Activated CD8-positive, alpha-beta memory T cell treated with anti-CD3 and anti-CD28 coated beads, Interleukin-2, amount 10 ng/mL, durations not matched to agents 7 days and 5 days (primary cell): ENCODE results near the gene PARVG. TPM values are rescaled to one million over a fixed set of nuclear protein-coding genes. Genes with fewer than 3 reads are reported as not detected.

Experiments
- ATAC-seq: fragments of 150-1000 bp; cut with Tn5 transposase; one replicate; pipeline ENCODE4 v1.10.0; 2021; ENCODE audit warnings: moderate library complexity
- CTCF ChIA-PET: fragments of 350-600 bp; sonication (Branson Sonifier 250); formaldehyde crosslinking; loops from one replicate; lab custom pipeline; 2021; ENCODE audit warnings: antibody characterized with exemption; lab: Charles Lee
- DNase-seq: peaks from one replicate; pipeline ENCODE4 v3.0.0-alpha.2; 2020
- H3K27ac Mint-ChIP-seq: one replicate; pipeline ENCODE4 v1.8.0; 2021; ENCODE audit warnings: mild to moderate bottlenecking, mixed read lengths
- H3K27me3 Mint-ChIP-seq: one replicate; pipeline ENCODE4 v1.8.0; 2021; ENCODE audit warnings: mixed read lengths
- H3K36me3 Mint-ChIP-seq: one replicate; pipeline ENCODE4 v1.8.0; 2021; ENCODE audit warnings: mild to moderate bottlenecking, mixed read lengths
- H3K4me1 Mint-ChIP-seq: one replicate; pipeline ENCODE4 v1.8.0; 2021; ENCODE audit warnings: mixed read lengths
- H3K4me3 Mint-ChIP-seq: one replicate; pipeline ENCODE4 v1.8.0; 2021; ENCODE audit warnings: mild to moderate bottlenecking, moderate library complexity, mixed read lengths
- H3K9me3 Mint-ChIP-seq: one replicate; pipeline ENCODE4 v1.8.0; 2022; ENCODE audit warnings: low read depth, mixed read lengths
- total RNA-seq, 2 experiments: library from RNA; stranded (reverse); gene quantifications; one replicate each; pipeline ENCODE4 v1.2.3, GENCODE V29; 2021

Gene PARVG
- total RNA-seq, 2 experiments from 2014 or later = 125 to 170 TPM

GRCh38 chr22:44243761-44244160 is 63.0 kb downstream of the PARVG start:
- Mint-ChIP-seq H3K36me3 (no peaks in the 10 kb centered on the region), H3K9me3 (no peaks in the 10 kb centered on the region), H3K27ac (no peak overlapping the region), H3K27me3 (peaks cover 28% of the 10 kb centered on the region), H3K4me3 (no peak overlapping the region), H3K4me1 (no peaks in the 10 kb centered on the region)
- CTCF ChIA-PET = no interaction called here
- DNase-seq (no peak), ATAC-seq (no peak)

GRCh38 chr22:44244265-44244822 is 63.6 kb downstream of the PARVG start:
- Mint-ChIP-seq H3K27me3 (peaks cover 23% of the 10 kb centered on the region), H3K4me1 (no peaks in the 10 kb centered on the region), H3K9me3 (no peaks in the 10 kb centered on the region), H3K27ac (no peak overlapping the region), H3K36me3 (no peaks in the 10 kb centered on the region), H3K4me3 (no peak overlapping the region)
- no peak for ATAC-seq
- DNase-seq = peak; percentile 15
- CTCF ChIA-PET = no interaction called here

DNA sequence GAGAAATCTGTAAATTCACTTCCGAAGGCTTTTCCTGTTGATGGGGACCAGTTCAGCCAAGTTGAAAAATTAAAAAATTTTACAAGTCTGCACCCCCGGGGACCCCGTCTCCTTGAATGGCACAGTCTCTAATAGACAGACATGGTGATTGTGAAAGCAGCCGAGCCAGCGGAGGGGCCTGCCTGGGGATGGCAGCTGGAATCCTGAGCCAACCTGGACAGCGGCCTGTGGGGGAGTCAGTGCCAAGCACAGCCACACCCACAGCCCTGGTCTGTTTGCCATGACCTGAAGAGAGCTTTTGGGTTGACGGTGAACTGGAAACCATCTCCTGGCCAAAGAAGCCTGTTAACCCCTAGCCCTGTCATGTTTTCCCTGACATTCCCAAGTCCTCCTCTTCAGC is 64.7 kb downstream of the PARVG start:
- Mint-ChIP-seq H3K27me3 (peaks cover 18% of the 10 kb centered on the region), H3K4me3 (no peak overlapping the region), H3K36me3 (no peaks in the 10 kb centered on the region), H3K9me3 (peaks cover 3% of the 10 kb centered on the region), H3K27ac (no peak overlapping the region), H3K4me1 (no peaks in the 10 kb centered on the region)
- CTCF ChIA-PET = no interaction called here
- peak; percentile 36 for DNase-seq
- no peak for ATAC-seq

DNA sequence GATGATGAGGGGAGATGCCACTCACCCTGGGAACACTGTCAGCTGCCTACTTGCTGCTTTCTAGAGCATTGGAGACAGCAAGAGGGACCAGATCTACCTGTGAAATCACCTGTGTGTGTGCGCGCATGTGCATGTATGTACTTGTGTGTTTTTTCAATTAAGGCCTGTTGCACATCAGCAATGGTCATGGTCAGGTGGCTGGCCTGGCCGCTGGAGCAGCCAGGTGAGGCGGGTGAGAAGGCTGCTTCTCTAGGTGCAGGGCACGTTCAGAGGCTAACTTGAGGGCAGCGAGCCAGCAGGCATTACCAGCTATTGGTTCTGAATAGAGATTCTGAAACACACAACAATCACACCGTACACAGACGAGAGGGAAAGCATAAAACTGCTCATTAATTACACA is 65.1 kb downstream of the PARVG start:
- H3K36me3 Mint-ChIP-seq = no peaks in the 10 kb centered on the region
- CTCF ChIA-PET = no interaction called here
- no peak overlapping the region for H3K4me3 Mint-ChIP-seq
- H3K9me3 Mint-ChIP-seq = peaks cover 3% of the 10 kb centered on the region
- H3K27me3 Mint-ChIP-seq = peaks cover 14% of the 10 kb centered on the region
- H3K27ac Mint-ChIP-seq = no peak overlapping the region
- H3K4me1 Mint-ChIP-seq = no peaks in the 10 kb centered on the region
- ATAC-seq (no peak), DNase-seq (no peak)

DNA sequence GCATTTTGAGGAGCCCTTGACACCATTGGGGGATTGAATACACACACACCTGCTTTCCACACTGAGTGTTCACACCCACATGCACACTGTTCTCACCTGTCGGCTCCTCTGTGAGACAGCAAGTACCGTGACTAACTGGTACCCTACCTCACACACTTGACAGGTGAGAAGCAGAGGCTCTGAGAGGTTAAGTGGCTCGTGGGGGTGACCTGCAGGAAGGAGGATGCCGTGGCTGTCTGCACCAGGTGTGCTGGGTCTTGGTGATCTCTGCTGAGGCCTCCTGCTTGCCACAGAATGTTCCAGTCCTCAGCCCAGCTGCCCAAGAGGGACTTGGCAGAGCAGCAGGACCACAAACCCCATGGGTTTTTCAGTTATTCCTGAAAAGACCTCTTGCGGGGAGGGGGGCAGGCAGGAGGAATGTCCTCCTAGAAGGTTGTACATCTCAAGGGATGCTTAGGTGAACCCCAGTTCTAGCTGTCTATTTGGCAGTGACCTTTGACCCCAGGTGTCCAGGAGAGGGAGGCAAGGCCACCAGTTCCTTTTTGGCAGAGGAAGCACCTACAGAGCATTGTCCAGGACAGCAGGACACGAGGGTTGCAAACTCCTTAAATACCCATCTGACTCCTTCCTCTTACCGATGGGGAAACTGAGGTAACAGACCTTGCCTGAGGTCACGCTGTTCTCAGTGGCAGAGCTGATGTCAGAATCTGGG is 66.0 kb downstream of the PARVG start:
- Mint-ChIP-seq H3K36me3 (no peaks in the 10 kb centered on the region), H3K4me3 (no peak overlapping the region), H3K27me3 (peaks cover 9% of the 10 kb centered on the region), H3K27ac (no peak overlapping the region), H3K9me3 (peaks cover 3% of the 10 kb centered on the region), H3K4me1 (no peaks in the 10 kb centered on the region)
- CTCF ChIA-PET = no interaction called here
- DNase-seq (peak; percentile 26), ATAC-seq (no peak)

DNA sequence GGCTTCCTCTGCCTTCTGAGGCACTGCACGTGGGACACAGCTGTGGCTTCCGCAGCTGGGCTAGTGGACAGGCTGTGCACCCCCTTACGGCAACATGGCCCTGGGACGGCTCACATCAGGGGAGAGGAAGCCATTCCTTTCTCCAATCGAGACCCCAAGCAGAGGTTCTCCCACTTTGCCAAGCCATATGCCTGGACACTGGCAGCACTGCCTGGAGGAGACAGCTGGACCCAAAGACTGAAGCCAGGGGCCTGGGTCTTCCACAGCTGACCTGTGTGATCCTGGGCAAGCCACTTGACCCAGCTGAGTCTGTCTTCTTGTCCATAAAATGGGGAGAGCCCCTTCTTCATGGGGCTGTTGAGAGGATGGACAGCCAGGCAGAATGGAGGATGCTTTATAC is 66.6 kb downstream of the PARVG start:
- no peak for ATAC-seq
- Mint-ChIP-seq H3K9me3 (peaks cover 3% of the 10 kb centered on the region), H3K4me1 (no peaks in the 10 kb centered on the region), H3K27ac (no peak overlapping the region), H3K4me3 (no peak overlapping the region), H3K27me3 (peaks cover 10% of the 10 kb centered on the region), H3K36me3 (no peaks in the 10 kb centered on the region)
- peak; percentile 28 for DNase-seq
- CTCF ChIA-PET = no interaction called here

DNA sequence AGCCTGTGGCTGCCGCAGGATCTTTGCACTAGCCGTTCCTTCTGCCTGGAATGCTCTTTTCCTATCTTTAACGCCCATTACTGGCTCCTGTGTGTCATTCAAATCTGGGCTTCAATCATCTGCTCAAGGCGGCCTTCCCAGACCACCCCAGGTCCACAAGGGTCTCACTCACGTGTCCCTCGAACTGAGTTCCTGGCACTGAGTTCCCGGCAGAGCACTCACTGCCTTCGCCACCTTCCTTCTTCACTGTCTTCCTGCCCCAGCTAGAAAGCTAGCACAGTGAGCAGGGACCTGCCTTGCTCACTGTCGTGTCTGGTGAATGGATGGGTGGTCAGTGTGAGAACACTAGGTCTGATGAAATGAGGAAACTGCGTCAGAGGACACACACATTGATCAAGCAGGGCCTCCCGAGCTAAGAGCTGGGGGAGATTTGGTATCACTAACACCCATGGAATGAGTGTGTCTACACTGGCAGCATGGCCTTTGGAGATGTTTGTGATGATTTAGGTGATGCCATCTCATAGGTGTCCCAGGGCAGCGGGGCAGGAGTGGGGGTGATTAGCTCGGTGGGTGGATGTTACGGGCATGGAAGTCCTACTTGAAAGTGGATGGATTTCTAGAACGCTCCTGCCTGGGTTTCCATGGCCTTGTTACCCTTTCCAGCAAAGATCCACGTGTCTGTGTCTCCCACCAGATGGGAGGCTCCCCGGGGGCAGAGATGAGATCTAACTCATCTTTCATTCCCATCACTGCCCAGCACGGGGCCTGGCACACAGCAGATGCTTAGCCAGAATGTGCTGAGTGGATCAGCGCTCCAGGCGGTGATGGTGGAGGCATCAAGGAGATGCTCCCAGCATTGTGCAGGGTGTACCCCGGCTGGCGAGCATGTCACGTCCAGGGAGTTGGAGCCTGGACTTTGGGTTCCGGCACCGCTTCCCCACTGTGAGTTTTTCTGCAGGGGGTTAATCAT is 67.5 kb downstream of the PARVG start:
- peaks cover 12% of the 10 kb centered on the region for H3K27me3 Mint-ChIP-seq
- CTCF ChIA-PET = no interaction called here
- no peak overlapping the region for H3K27ac Mint-ChIP-seq
- H3K4me1 Mint-ChIP-seq = no peaks in the 10 kb centered on the region
- no peaks in the 10 kb centered on the region for H3K36me3 Mint-ChIP-seq
- ATAC-seq (no peak), DNase-seq (peak; percentile 26)
- peaks cover 3% of the 10 kb centered on the region for H3K9me3 Mint-ChIP-seq
- H3K4me3 Mint-ChIP-seq = no peak overlapping the region

DNA sequence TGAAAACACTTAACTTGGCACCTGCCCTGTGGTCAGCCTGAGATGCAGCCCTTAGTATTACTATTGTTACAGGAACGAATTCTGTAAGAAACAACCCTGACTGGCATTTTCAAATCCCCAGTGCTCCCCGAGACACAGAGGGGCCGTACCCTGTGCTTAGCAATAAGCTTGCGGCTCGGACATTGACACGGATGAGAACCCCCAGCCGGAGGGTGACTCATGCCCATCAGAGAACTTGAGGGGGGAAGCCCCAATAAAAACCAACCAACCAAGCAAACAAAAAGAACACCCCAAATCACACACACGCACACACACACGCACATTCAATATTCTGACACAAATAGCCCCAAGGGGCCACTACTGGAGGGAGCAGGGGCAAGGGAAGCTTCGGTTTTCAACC is 68.2 kb downstream of the PARVG start:
- peaks cover 3% of the 10 kb centered on the region for H3K9me3 Mint-ChIP-seq
- H3K27ac Mint-ChIP-seq = no peak overlapping the region
- CTCF ChIA-PET = no interaction called here
- DNase-seq = no peak
- no peaks in the 10 kb centered on the region for H3K4me1 Mint-ChIP-seq
- ATAC-seq = no peak
- H3K36me3 Mint-ChIP-seq = no peaks in the 10 kb centered on the region
- H3K27me3 Mint-ChIP-seq = peaks cover 12% of the 10 kb centered on the region
- no peak overlapping the region for H3K4me3 Mint-ChIP-seq

DNA sequence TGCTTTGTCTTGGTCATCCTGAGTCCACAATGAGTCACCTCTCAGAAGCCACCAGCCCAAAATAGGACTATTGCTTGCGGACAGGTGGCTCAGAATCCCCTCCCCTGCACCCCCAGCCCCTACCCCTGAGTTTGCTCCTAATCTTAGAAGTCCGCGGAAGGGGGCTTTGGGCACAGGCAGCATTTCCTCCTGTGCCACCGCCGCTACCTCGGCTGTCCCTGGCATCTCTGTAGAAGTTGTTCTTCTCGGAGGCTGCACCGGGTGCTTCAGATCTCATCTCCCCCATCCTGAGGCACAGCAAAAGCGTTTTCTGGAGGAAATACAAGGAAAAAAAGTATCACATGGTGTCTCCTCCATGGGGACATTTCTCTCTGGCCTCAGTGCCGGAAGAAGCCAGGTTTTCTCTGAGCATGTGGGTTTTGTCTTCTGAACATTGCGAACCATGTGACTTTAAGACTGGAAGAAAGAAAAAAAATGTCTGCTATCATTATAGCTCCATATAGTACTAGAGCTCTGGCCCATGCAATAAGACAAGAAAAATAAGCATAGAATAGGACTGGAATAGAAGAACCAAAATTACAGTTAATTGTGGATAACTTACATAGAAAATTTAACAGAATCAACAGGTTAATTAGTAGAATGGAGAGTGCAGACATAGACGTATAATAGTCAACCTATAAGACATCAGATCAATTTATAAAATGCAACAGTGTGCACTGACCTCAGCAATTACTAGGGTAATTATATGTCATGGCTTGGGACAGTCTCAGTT is 68.8 kb downstream of the PARVG start:
- Mint-ChIP-seq H3K27me3 (peaks cover 14% of the 10 kb centered on the region), H3K9me3 (peaks cover 3% of the 10 kb centered on the region), H3K36me3 (no peaks in the 10 kb centered on the region), H3K27ac (no peak overlapping the region), H3K4me1 (no peaks in the 10 kb centered on the region), H3K4me3 (no peak overlapping the region)
- CTCF ChIA-PET = no interaction called here
- ATAC-seq (no peak), DNase-seq (no peak)

DNA sequence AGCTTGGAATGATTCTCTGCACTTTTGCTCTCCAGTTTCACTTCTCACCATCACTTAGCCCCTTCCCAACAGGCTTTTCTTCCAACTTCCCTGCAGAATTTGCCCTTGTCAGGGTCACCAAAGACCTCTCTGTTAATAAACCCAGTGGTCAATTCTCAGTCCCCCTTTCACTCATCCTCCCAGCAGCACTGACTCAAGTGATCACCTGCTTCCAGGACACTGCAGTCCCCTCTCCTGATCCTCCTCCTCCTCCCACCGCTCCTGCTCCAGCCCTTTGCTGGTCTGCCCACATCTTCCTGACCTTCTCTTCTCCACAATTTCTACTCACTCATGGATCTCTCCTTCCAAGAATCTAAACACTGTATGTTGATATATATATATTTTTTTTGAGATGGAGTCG is 74.1 kb downstream of the PARVG start:
- H3K27ac Mint-ChIP-seq = no peak overlapping the region
- DNase-seq (peak; percentile 8), ATAC-seq (no peak)
- peaks cover under 1% of the 10 kb centered on the region for H3K9me3 Mint-ChIP-seq
- H3K4me1 Mint-ChIP-seq = peaks cover 7% of the 10 kb centered on the region
- H3K36me3 Mint-ChIP-seq = no peaks in the 10 kb centered on the region
- no peak overlapping the region for H3K4me3 Mint-ChIP-seq
- peaks cover 39% of the 10 kb centered on the region for H3K27me3 Mint-ChIP-seq
- CTCF ChIA-PET = no interaction called here

GRCh38 chr22:44256085-44256484 is 75.4 kb downstream of the PARVG start:
- CTCF ChIA-PET = no interaction called here
- ATAC-seq (no peak), DNase-seq (peak; percentile 26)
- H3K27me3 Mint-ChIP-seq = peaks cover 39% of the 10 kb centered on the region
- H3K9me3 Mint-ChIP-seq = no peaks in the 10 kb centered on the region
- H3K36me3 Mint-ChIP-seq = no peaks in the 10 kb centered on the region
- no peak overlapping the region for H3K4me3 Mint-ChIP-seq
- no peak overlapping the region for H3K27ac Mint-ChIP-seq
- peaks cover 9% of the 10 kb centered on the region for H3K4me1 Mint-ChIP-seq

- Mint-ChIP-seq H3K4me1 (peaks cover 9% of the 10 kb centered on the region), H3K27ac (no peak overlapping the region), H3K36me3 (no peaks in the 10 kb centered on the region), H3K27me3 (peaks cover 38% of the 10 kb centered on the region), H3K4me3 (no peak overlapping the region), H3K9me3 (no peaks in the 10 kb centered on the region)
- CTCF ChIA-PET = no interaction called here
- peak; percentile 27 for DNase-seq
- no peak for ATAC-seq
These were observed 76.1 kb downstream of the PARVG start for GRCh38 chr22:44256556-44257485.
